GM10266 (cell line): ENCODE data around the gene PPM1M.

Experiments
- DNase-seq: peaks from one replicate; pipeline ENCODE4 v3.0.0; 2012; ENCODE audit errors: extremely low spot score
- CTCF ChIP-seq: IDR thresholded peaks from 2 replicates; pipeline ENCODE4 v1.5.1; 2012; ENCODE audit warnings: mild to moderate bottlenecking, low read depth; ENCODE audit not compliant: control insufficient read depth, insufficient read depth; ENCODE audit errors: missing control alignments

Gene PPM1M

DNA sequence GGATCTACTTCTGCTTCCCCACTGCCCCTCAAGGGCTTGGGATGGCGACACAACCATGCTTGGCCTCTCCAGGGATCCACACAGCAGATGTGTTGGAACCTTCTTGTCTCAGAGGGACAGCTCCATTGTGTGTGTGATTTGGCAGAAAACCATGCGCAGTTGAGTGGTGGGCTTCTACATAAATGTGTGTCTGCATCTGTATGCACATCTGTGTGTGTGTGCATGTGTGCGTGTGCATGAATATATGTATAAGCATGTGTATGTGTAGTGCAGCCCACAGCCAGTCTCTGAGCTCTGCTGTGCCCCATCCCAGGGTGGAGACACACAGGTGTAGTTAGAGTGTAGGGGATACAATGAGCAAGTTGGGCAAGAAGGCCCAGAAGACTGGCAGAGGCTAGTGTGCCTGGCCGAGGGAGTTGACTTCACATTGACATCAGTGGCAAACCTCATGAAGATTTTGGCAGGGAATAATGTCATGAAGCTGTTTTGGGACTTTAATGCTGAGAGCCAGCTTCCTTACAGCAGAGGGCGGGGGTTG is 50.2 kb downstream of the PPM1M start:
- no peak for DNase-seq
- TF ChIP-seq CTCF: no peak

- no peak for TF ChIP-seq CTCF
- DNase-seq: no peak
Measured at GRCh38 chr3:52297242-52298148, 51.9 kb downstream of the PPM1M start.

GRCh38 chr3:52298149-52299098 is 52.9 kb downstream of the PPM1M start:
- no peak for DNase-seq

GRCh38 chr3:52299247-52299878 is 53.8 kb downstream of the PPM1M start:
- no peak for TF ChIP-seq CTCF
- DNase-seq: no peak

More at GRCh38 chr3:52298149-52299098, 52.9 kb downstream of the PPM1M start:
- TF ChIP-seq CTCF: no peak
